NT2/D1 (cell line): Measurements from ENCODE around the gene CDH13.

Experiments used
- SUZ12 ChIP-seq: IDR thresholded peaks from 2 replicates; pipeline ENCODE4 v1.6.1; 2011; ENCODE audit not compliant: insufficient read length, insufficient read depth; ENCODE audit errors: extremely low read depth
- YY1 ChIP-seq: IDR thresholded peaks from 2 replicates; pipeline ENCODE4 v1.6.1; 2011; ENCODE audit not compliant: insufficient read length, insufficient read depth

DNA sequence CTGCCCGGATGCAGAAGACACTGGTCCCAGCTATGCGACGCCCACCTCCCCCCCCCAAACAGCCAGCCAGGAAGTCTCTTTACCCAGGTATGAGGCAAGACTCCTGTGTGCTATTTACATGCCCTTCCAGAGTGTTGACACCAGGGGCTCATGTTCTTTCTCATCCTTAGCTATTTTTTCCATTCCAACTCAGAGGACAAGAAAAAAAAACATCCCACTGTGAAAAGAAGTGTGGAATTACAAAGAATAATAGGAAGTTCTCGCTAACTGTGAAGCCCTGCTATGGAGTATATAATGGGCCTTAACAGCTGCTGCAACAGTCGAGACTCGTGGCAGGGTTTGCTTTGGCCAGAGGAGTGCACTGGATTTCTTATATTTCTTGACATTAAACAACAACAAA lies 584.9 kb downstream of the CDH13 start:
- TF ChIP-seq YY1 = no peak
- no peak for TF ChIP-seq SUZ12
